ENCODE data around the gene DHRS11. TPM values are rescaled to one million over a fixed set of nuclear protein-coding genes. Genes with fewer than 3 reads are reported as not detected.

Gene DHRS11
- total and polyA plus RNA-seq, 2 experiments from 2014 or later = 23.4 to 36.7 TPM

GRCh38 chr17:36612323-36612722 is 20.6 kb downstream of the DHRS11 start (continued):
- TF ChIP-seq EZH2 (IDR thresholded peaks at IDR 0.05; ENCODE audit: low read depth, unreplicated experiment) = no peak

- no peaks in the 10 kb centered on the region for H3K36me3 ChIP-seq (ENCODE audit: insufficient read depth)
- no peaks in the 10 kb centered on the region for H3K79me2 ChIP-seq (replicated peaks; ENCODE audit: insufficient read depth)
- H3K27ac ChIP-seq (ENCODE audit: low read depth) = no peak overlapping the region
- Mint-ChIP-seq H3K4me1 (peaks cover 37% of the 10 kb centered on the region), H3K27me3 (ENCODE audit: insufficient read depth, low read depth, poor library complexity) (peaks cover 17% of the 10 kb centered on the region), H3K9me3 (no peaks in the 10 kb centered on the region; the same call in 2 of the 3 replicates), H3K27ac (no peak overlapping the region), H3K4me3 (no peak overlapping the region), H3K36me3 (ENCODE audit: low read depth) (peaks cover 9% of the 10 kb centered on the region)
- H2AFZ ChIP-seq = no peak overlapping the region
- H3K9me2 ChIP-seq (ENCODE audit: insufficient read depth) = no peaks in the 10 kb centered on the region
- no peaks in the 10 kb centered on the region for H3K27me3 ChIP-seq (ENCODE audit: insufficient read depth)
- H3F3A ChIP-seq (replicated peaks; ENCODE audit: low read depth) = peaks cover 10% of the 10 kb centered on the region; the same call in 1 of the 2 replicates
- no peak overlapping the region for H3K4me3 ChIP-seq
- 0 out of 3 replicates have a peak, but pooled peaks have one; percentile 5 for ATAC-seq
- peak overlapping the region; percentile 43; the same call in 1 of the 2 replicates for H3K4me2 ChIP-seq
- DNase-seq (ENCODE audit: low spot score) = no peak
- peaks cover 8% of the 10 kb centered on the region; the same call in 1 of the 2 replicates for H4K20me1 ChIP-seq (replicated peaks; ENCODE audit: insufficient read depth)
- H3K4me1 ChIP-seq (ENCODE audit: insufficient read depth) = peaks cover 31% of the 10 kb centered on the region
- TF ChIP-seq CREB1 (CRISPR knock-in tag; IDR thresholded peaks at IDR 0.05; ENCODE audit: low read depth) (no peak), ETS1 (IDR thresholded peaks at IDR 0.05) (no peak), ZNF331 (CRISPR knock-in tag; IDR thresholded peaks at IDR 0.05; ENCODE audit: low read depth) (no peak), CTCF (conservative IDR thresholded peaks at IDR 0.05; ENCODE audit: low read depth in 2 of 2) (no peak), EZH2phosphoT487 (IDR thresholded peaks at IDR 0.05; ENCODE audit: unreplicated experiment) (no peak), STAT1 (IDR thresholded peaks at IDR 0.05; ENCODE audit: unreplicated experiment) (no peak), EZH2 (IDR thresholded peaks at IDR 0.05; ENCODE audit: low read depth, unreplicated experiment) (no peak), ZNF114 (CRISPR knock-in tag; IDR thresholded peaks at IDR 0.05) (no peak), ZNF462 (CRISPR knock-in tag; IDR thresholded peaks at IDR 0.05) (no peak), JUNB (IDR thresholded peaks at IDR 0.05; ENCODE audit: unreplicated experiment) (no peak), NANOG (IDR thresholded peaks at IDR 0.05; ENCODE audit: borderline replicate concordance) (no peak), REST (IDR thresholded peaks at IDR 0.05; ENCODE audit: unreplicated experiment) (no peak), POLR2AphosphoS5 (IDR thresholded peaks at IDR 0.05; ENCODE audit: low read depth) (no peak)
Observed at GRCh38 chr17:36613155-36613554, 21.5 kb downstream of the DHRS11 start.
